MM.1S (cell line): ENCODE measurements around the gene CCDC17.

Source experiments
- EZH2 ChIP-seq: fragments of 300-600 bp; sonication (generic); optimal IDR thresholded peaks from 2 replicates; pipeline ENCODE3; 2017; ENCODE audit warnings: low read depth, mild to moderate bottlenecking, antibody characterized with exemption, low read length, mixed read lengths
- EZH2phosphoT487 ChIP-seq: fragments of 300-600 bp; sonication (generic); IDR thresholded peaks from 2 replicates; pipeline ENCODE4 v1.6.1; 2018; ENCODE audit warnings: antibody characterized with exemption, low read length
- TF ChIP-seq, protein P1 (sequence below): fragments of 300-600 bp; sonication (generic); IDR thresholded peaks from 2 replicates; pipeline ENCODE4 v1.5.1; 2016; ENCODE audit warnings: antibody characterized with exemption, low read length, mixed read lengths

DNA sequence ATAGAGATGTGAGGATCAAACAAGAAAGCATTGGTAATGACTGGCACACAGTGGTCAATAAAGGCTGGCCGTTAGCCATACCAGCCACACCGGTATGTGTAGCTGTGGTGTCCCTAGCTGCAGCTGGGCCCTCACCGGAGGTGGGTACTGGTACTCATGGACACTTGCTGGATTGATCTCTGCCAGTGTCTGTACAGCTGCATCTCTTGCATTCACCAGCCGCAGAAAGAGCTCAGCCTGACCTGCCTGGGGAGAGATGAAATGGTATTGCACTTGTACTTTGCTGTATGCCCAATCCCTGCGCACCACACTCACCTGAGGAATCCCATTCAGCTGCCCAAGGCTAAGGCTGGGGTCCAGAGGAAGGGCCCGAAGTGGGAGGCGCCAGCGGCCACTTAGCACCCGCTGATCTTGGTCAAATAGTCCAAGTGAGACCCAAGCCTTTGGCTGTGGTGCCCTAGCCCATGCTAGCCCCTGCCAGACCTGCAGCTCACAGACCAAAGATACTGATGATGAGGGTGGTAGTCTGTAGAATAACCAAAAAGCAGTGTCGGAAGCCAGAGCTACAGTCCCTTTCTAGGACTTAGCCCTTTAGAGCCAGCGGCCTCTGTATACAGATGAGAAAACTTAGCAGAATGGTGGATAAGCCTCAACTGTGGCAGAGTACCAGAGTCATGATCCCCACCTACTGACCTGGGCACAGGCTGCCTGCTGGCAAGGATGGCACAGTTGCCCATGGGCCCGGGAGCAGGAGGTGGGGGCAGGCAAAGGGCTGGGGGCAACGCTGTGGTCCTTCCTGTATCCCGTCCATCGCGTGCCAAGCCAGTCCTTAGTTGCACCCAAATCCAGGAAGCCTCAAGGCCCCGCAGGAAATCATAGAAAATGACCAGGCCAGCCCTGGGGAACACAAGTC lies 3.0 kb downstream of the CCDC17 start:
- TF ChIP-seq, protein P1, sequence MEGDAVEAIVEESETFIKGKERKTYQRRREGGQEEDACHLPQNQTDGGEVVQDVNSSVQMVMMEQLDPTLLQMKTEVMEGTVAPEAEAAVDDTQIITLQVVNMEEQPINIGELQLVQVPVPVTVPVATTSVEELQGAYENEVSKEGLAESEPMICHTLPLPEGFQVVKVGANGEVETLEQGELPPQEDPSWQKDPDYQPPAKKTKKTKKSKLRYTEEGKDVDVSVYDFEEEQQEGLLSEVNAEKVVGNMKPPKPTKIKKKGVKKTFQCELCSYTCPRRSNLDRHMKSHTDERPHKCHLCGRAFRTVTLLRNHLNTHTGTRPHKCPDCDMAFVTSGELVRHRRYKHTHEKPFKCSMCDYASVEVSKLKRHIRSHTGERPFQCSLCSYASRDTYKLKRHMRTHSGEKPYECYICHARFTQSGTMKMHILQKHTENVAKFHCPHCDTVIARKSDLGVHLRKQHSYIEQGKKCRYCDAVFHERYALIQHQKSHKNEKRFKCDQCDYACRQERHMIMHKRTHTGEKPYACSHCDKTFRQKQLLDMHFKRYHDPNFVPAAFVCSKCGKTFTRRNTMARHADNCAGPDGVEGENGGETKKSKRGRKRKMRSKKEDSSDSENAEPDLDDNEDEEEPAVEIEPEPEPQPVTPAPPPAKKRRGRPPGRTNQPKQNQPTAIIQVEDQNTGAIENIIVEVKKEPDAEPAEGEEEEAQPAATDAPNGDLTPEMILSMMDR, result no peak
- no peak for TF ChIP-seq EZH2
- TF ChIP-seq EZH2phosphoT487, result no peak
